Natural killer cell (primary cell): ENCODE measurements around the gene CDX1. TPM values are rescaled to one million over a fixed set of nuclear protein-coding genes. Genes with fewer than 3 reads are reported as not detected.
A peak's percentile ranks its signal among the peaks of the same experiment; 100 is the strongest.

Experiments
- ATAC-seq, 3 donors: fragments of 150-1000 bp in 2 of 3; fragments of 200-7000 bp in 1 of 3; cut with Tn5 transposase; 1 replicate in 1 of 3; 2 replicates in 2 of 3; pipeline ENCODE4 v1.10.0; 2021; ENCODE audit warnings: mild to moderate bottlenecking in 2 of 3, moderate library complexity in 2 of 3
- DNase-seq, 2 donors: peaks; one replicate each; pipeline versions ENCODE4 v3.0.0 to v3.0.0-alpha.2; 2013 to 2021; ENCODE audit warnings: mixed read lengths in 1 of 2
- H3K27ac ChIP-seq: one replicate; pipeline ENCODE4 v1.5.1; 2013; ENCODE audit warnings: mild to moderate bottlenecking, low read length
- H3K27me3 ChIP-seq: one replicate; pipeline ENCODE4 v1.6.1; 2013; ENCODE audit warnings: low read length; ENCODE audit not compliant: control insufficient read depth, insufficient read depth
- H3K36me3 ChIP-seq: one replicate; pipeline ENCODE4 v1.6.1; 2013; ENCODE audit warnings: low read length; ENCODE audit not compliant: control insufficient read depth, insufficient read depth
- H3K4me1 ChIP-seq: one replicate; pipeline ENCODE4 v1.6.1; 2013; ENCODE audit warnings: low read length; ENCODE audit not compliant: control insufficient read depth, insufficient read depth
- H3K4me3 ChIP-seq: one replicate; pipeline ENCODE4 v1.5.1; 2013; ENCODE audit warnings: low read length
- H3K9me3 ChIP-seq: one replicate; pipeline ENCODE4 v1.6.1; 2013; ENCODE audit warnings: low read length; ENCODE audit not compliant: control insufficient read depth, insufficient read depth
- H3K27ac Mint-ChIP-seq, 2 donors: one replicate each; pipeline ENCODE4 v1.8.0; 2022; ENCODE audit warnings: mild to moderate bottlenecking in 2 of 2, mixed read lengths in 2 of 2, moderate library complexity in 1 of 2
- H3K27me3 Mint-ChIP-seq, 2 donors: one replicate each; pipeline ENCODE4 v1.8.0; 2022; ENCODE audit warnings: low read depth in 2 of 2, mixed read lengths in 2 of 2
- H3K36me3 Mint-ChIP-seq: one replicate; pipeline ENCODE4 v1.8.0; 2022; ENCODE audit warnings: mixed read lengths
- H3K4me1 Mint-ChIP-seq, 2 donors: one replicate each; pipeline ENCODE4 v1.8.0; 2022; ENCODE audit warnings: mixed read lengths in 2 of 2
- H3K4me3 Mint-ChIP-seq: one replicate; pipeline ENCODE4 v1.8.0; 2022; ENCODE audit warnings: mild to moderate bottlenecking, moderate library complexity, mixed read lengths
- H3K9me3 Mint-ChIP-seq, 2 donors: one replicate each; pipeline ENCODE4 v1.8.0; 2022; ENCODE audit warnings: mixed read lengths in 2 of 2
- CTCF ChIP-seq: fragments of 200-600 bp; IDR thresholded peaks from one replicate; pipeline ENCODE4 v1.8.0; 2022; ENCODE audit warnings: antibody characterized with exemption
- WGBS: methylation state at CpG from one replicate; pipeline ENCODE4 v1.1.7; 2013; ENCODE audit warnings: missing lambda C conversion rate; ENCODE audit not compliant: insufficient coverage; 5-methylcytosine and 5-hydroxymethylcytosine counted together
- intact Hi-C: fragments of 100-400 bp; cut with micrococcal nuclease; formaldehyde crosslinking; loops from one replicate; pipeline ENCODE4 v1.14.2; 2022
- total RNA-seq, 4 donors: library from RNA; stranded (reverse); fragments of 120-200 nt in 1 of 4; gene quantifications; one replicate each; pipeline versions ENCODE4 v1.2.3 to v1.2.4, GENCODE V29; 2013 to 2022

The CDX1 gene
- total RNA-seq, 3 donors from 2014 or later (not counting 1 experiment from before 2014, with no cell fraction given), result not detected

GRCh38 chr5:150217038-150217437 is 50.5 kb downstream of the CDX1 start:
- H3K9me3 ChIP-seq, result no peaks in the 10 kb centered on the region
- Mint-ChIP-seq H3K9me3 (no peaks in the 10 kb centered on the region), H3K27me3 (peaks cover 3 to 27% of the 10 kb centered on the region in 2 donors), H3K27ac (no peak overlapping the region), H3K36me3 (no peaks in the 10 kb centered on the region), H3K4me1 (peaks cover 0 to 9% of the 10 kb centered on the region in 2 donors), H3K4me3 (no peak overlapping the region)
- no peak overlapping the region for H3K4me3 ChIP-seq
- peaks cover 2% of the 10 kb centered on the region for H3K27me3 ChIP-seq
- no peaks in the 10 kb centered on the region for H3K36me3 ChIP-seq
- ATAC-seq (no peak), DNase-seq (no peak)
- intact Hi-C loops, result no loop called here
- H3K27ac ChIP-seq, result no peak overlapping the region
- no peak for TF ChIP-seq CTCF
- WGBS, result 61% methylated on average over 2 of the region's 2 CpGs
- H3K4me1 ChIP-seq, result no peaks in the 10 kb centered on the region

GRCh38 chr5:150217873-150218692 is 51.5 kb downstream of the CDX1 start:
- ATAC-seq (peak; percentile 88 to 99 (median 99)), DNase-seq (peak; percentile 79 to 89)
- no peaks in the 10 kb centered on the region for H3K9me3 Mint-ChIP-seq
- 39% methylated on average over 10 of the region's 10 CpGs for WGBS
- no peak overlapping the region for H3K27ac Mint-ChIP-seq
- H3K27me3 ChIP-seq, result peaks cover 2% of the 10 kb centered on the region
- no peak overlapping the region for H3K4me3 ChIP-seq
- peak; percentile 96 for TF ChIP-seq CTCF
- intact Hi-C loops, result loop anchor here (1.0 kb wide), 3 partner anchors 57 to 384 kb away; no protein-coding TSS in a partner anchor
- no peaks in the 10 kb centered on the region for H3K9me3 ChIP-seq
- no peak overlapping the region for H3K4me3 Mint-ChIP-seq
- H3K27me3 Mint-ChIP-seq, result peaks cover 0 to 24% of the 10 kb centered on the region in 2 donors
- no peak overlapping the region for H3K27ac ChIP-seq
- H3K36me3 ChIP-seq, result no peaks in the 10 kb centered on the region
- H3K4me1 ChIP-seq, result no peaks in the 10 kb centered on the region
- H3K36me3 Mint-ChIP-seq, result no peaks in the 10 kb centered on the region
- H3K4me1 Mint-ChIP-seq, result peaks cover 0 to 9% of the 10 kb centered on the region in 2 donors

GRCh38 chr5:150218693-150219035 is 52.1 kb downstream of the CDX1 start:
- Mint-ChIP-seq H3K4me1 (peaks cover 0 to 9% of the 10 kb centered on the region in 2 donors), H3K27ac (no peak overlapping the region), H3K27me3 (peaks cover 0 to 21% of the 10 kb centered on the region in 2 donors), H3K4me3 (no peak overlapping the region), H3K9me3 (no peaks in the 10 kb centered on the region), H3K36me3 (no peaks in the 10 kb centered on the region)
- Histone ChIP-seq H3K36me3 (no peaks in the 10 kb centered on the region), H3K4me1 (no peaks in the 10 kb centered on the region), H3K4me3 (no peak overlapping the region), H3K27ac (no peak overlapping the region), H3K27me3 (peaks cover 2% of the 10 kb centered on the region), H3K9me3 (no peaks in the 10 kb centered on the region)
- TF ChIP-seq CTCF, result no peak
- 78% methylated on average over 5 of the region's 5 CpGs for WGBS
- intact Hi-C loops, result loop anchor here (1.0 kb wide), 3 partner anchors 57 to 384 kb away; no protein-coding TSS in a partner anchor
- DNase-seq (no peak), ATAC-seq (no peak)
